Posterior cingulate gyrus (tissue), 11 donors: ENCODE measurements around the gene LDLRAD3.

Experiments
- DNase-seq, 10 donors: peaks; one replicate each; pipeline versions ENCODE4 v3.0.0 to v3.0.0-alpha.2; 2020 to 2021; ENCODE audit warnings: mixed read lengths in 3 of 10
- intact Hi-C: fragments of 100-400 bp; cut with DNase I; formaldehyde crosslinking; loops from one replicate; pipeline ENCODE4 v1.15.1; 2023

The LDLRAD3 gene

GRCh38 chr11:36115378-36115801 is 171.5 kb downstream of the LDLRAD3 start:
- intact Hi-C loops = no loop called here
- peak in 1 of 10 donors; percentile 30 for DNase-seq

GRCh38 chr11:36116161-36116560 is 172.3 kb downstream of the LDLRAD3 start:
- DNase-seq = peak in 1 of 10 donors; percentile 43
- intact Hi-C loops = no loop called here

DNA sequence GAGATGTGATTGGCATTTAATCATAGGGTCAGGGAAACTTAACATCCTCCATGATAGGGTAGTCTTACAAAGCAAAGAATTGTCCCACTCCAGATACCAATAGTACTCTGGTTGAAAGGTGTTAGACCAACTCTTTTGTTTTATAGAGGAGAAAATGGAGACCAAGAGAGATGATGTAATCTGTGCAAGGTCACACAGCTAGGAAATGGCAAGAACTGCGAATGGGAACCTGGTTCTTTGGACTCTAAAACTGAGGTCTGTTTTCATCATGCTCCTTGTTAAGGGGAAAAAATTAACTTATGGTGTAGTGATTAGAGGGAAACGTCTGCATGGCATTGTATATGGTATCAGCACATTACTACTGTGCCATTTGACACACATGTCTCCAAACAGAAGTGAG is 174.2 kb downstream of the LDLRAD3 start:
- intact Hi-C loops = no loop called here
- DNase-seq = no peak

GRCh38 chr11:36119300-36119699 is 175.4 kb downstream of the LDLRAD3 start:
- intact Hi-C loops = no loop called here
- DNase-seq = no peak

DNA sequence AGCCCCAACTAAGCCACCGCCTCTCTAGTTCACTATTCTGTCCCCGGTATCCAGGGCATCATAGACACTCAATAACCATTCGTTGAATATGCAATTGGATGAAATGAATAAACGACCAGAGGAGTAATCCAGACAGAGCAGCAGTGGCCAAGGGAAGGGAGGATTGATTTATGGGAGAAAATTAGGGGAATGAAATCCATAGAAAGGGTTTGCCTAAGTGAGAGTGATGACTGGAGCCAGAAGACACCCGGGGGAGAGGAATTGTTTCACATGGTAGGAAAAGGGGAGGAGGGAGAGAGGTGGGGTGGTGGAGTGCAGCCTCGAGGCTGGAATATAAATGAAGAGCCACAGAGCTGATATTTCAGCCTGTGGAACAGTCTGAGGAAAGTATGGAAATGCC is 177.2 kb downstream of the LDLRAD3 start:
- DNase-seq = no peak
- intact Hi-C loops = no loop called here

- intact Hi-C loops = no loop called here
- no peak for DNase-seq
Measured at GRCh38 chr11:36122671-36123070, 178.8 kb downstream of the LDLRAD3 start.

- DNase-seq = peak in 8 of 10 donors; percentile 25 to 89 (median 64)
- intact Hi-C loops = no loop called here
Measured at GRCh38 chr11:36123336-36124101, 179.7 kb downstream of the LDLRAD3 start.

GRCh38 chr11:36126678-36127077 is 182.8 kb downstream of the LDLRAD3 start:
- intact Hi-C loops = no loop called here
- no peak for DNase-seq

DNA sequence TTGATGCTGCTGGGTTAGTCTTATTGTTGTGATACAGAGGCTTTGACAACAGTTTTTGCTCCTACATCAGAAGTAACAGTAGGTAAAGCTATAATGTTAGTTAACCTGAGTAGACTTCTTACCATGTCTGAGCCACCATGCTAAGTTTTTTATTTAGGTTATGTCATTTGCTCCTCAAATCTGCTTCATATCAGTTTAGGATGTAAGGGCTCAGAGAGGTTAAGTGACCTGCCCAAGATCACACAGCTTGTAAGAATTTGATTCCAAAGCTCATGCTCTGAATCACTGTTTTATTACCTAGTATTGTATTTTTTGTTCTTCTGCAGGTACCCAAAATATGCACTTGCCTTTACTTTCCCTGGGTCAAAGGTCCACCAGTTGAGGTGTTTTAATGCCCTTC is 183.7 kb downstream of the LDLRAD3 start:
- DNase-seq = no peak
- intact Hi-C loops = no loop called here

DNA sequence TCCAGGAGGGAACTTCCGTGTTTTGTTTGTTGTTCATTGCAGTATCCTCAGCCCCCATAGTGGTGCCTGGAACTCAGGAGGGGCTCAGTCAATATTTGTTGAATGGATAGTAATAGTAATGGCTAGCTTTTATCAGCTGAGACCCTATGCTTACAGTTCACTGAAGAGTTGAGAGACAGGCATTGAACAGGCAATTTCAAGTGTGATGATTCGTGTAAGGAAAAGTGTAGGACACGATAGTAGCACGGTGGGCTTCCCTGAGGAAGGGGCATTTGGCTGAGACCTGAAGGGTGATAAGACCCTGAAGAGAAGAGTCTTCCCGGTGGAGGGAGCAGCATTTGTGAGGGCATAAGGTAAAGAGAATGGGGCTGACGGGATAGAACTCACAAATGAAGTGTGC is 186.1 kb downstream of the LDLRAD3 start:
- DNase-seq = no peak
- intact Hi-C loops = loop anchor here (2.0 to 5.0 kb wide), 2 partner anchors 87 to 308 kb away; no protein-coding TSS in a partner anchor

DNA sequence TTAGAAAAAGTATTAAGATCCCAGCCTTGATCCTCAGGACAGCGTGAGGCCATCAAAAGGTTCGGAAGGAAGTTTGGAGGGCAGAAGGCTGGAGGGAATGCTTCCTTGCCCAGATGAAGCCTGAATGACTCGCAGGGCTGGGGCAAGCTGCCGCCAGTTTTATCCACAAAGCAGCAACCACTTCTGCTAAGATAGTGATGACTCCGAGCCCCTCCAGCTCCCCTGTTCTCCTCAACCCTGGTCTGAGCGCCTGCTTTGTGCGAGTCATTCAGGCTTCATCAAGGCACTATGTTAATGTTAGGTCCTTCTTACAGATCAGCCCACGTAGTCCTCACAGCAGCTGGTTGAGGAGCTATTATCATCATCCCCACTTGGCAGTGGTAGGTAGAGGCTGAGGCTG is 186.5 kb downstream of the LDLRAD3 start:
- intact Hi-C loops = loop anchor here (2.0 to 5.0 kb wide), 2 partner anchors 88 to 308 kb away; no protein-coding TSS in a partner anchor
- no peak for DNase-seq

DNA sequence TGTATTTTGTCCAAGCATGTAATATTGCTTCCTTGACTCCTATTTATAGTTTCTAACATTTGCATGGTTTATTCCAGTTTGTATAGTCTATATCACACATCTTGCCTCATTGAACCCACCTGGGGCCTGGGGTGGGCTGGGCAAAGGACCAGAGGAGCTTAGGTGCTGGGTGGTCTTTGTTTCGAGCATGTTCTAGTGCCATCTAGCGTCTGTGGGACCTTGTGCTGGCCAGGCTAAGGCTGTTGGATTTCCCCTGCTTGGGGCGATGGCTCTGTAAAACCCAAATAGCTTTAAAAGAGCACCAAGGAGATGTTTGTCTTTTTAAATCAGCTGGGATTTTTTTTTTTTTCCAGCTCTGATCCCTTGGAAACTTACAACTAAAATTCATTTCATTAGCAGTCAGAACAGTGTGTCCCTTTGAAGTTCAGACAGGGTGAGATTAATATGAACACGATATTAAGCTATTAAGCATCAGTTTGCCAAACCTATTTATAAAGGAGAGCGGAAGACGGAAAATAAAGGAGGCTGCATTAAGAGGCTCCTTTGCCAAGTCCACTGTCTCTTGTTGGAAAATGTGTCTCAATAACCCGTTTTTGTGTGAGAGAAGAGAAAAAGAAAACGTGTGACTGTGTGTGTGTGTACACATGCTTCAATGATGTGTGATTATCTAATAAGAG is 188.0 kb downstream of the LDLRAD3 start:
- intact Hi-C loops = loop anchor here (1.0 to 5.0 kb wide), 3 partner anchors 89 to 516 kb away; no protein-coding TSS in a partner anchor
- DNase-seq = peak in 9 of 10 donors; percentile 46 to 94 (median 66)

DNA sequence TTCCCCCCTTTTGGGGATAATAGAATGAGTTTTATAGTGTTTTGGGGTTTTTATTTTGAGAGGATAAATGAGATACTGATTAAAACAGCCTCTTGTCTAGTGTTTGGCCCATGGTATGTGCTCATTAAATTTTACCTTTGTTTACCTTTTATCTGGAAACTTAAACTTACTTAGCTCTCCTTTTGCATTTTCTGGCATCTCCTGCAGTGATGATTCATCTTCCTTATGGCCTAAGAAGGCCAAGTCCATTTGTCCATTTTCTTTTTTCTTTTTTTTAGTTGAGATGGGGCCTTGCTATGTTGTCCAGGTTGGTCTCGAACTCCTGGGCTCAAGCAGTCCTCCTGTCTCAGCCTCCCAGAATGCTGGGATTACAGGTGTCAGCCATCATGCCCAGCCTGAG is 189.1 kb downstream of the LDLRAD3 start:
- intact Hi-C loops = loop anchor here (5.0 kb wide), 1 partner anchor 311 kb away; no protein-coding TSS in a partner anchor

GRCh38 chr11:36135076-36135475 is 191.2 kb downstream of the LDLRAD3 start:
- no peak for DNase-seq
- intact Hi-C loops = no loop called here

More for the DNA sequence above, 189.1 kb downstream of the LDLRAD3 start:
- DNase-seq = no peak

DNA sequence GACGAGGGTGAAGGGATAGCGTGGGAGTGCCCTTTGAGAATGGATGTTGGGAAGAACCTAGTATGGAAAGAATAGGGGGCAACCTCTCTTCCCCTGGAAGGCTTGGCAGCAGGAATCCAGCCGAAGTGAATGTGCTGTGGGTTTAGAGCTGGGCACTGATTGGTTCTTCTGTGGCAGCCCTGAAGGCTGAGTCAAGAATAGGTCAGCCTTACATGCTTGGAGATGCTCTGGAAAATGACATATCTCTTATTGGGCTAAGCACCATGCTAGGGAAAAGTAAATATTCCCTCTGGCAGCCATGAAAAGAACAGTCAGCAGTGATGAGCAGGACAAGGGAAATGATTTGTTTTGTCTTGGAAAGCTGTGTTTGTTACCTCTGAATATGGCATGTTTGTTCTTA is 195.9 kb downstream of the LDLRAD3 start:
- DNase-seq = no peak
- intact Hi-C loops = no loop called here

GRCh38 chr11:36141196-36141953 is 197.5 kb downstream of the LDLRAD3 start:
- DNase-seq = no peak
- intact Hi-C loops = no loop called here

DNA sequence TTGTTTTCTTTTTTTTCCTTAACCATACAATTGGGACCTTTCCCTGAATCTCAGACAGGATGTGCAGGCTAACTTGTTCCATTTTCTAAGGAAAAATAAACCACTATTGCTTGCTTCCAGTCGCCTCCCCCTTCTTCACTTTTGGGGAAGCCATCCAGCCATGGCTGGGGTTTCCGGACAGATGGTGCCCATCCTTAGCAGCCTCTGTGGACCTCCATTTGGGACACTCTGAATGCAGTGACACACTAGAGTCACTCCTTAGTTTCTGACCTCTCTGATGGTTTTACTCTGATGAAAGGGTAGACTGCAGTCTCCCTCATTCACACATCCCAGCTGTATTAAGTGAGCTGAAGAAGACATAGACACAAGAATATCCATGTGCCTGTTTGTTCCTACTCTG is 198.1 kb downstream of the LDLRAD3 start:
- intact Hi-C loops = no loop called here

DNA sequence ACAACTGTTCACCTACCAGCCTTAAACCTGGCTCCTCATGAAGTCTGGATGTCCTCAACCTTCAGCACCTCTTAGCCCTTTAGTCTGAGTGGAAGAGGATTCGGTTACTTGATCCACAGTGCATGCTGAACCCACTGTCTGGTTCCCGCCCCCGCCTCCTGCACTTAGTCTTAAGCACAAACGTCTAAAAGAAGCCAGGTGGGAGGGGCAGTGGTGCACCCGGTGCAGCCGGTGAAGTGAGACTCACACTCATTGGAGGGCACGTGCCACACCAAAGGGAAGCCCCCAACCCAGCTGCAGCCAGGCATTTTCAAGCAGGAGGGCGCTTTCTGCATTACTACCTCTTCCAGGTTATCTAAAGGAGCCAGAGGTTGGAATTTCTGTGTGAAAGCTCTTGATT is 198.6 kb downstream of the LDLRAD3 start:
- DNase-seq = no peak
- intact Hi-C loops = no loop called here

More for the DNA sequence above, 198.1 kb downstream of the LDLRAD3 start:
- DNase-seq = no peak

- intact Hi-C loops = no loop called here
- DNase-seq = no peak
Measured at GRCh38 chr11:36142879-36143278, 199.0 kb downstream of the LDLRAD3 start.

GRCh38 chr11:36146437-36146836 is 202.6 kb downstream of the LDLRAD3 start:
- intact Hi-C loops = no loop called here
- no peak for DNase-seq

DNA sequence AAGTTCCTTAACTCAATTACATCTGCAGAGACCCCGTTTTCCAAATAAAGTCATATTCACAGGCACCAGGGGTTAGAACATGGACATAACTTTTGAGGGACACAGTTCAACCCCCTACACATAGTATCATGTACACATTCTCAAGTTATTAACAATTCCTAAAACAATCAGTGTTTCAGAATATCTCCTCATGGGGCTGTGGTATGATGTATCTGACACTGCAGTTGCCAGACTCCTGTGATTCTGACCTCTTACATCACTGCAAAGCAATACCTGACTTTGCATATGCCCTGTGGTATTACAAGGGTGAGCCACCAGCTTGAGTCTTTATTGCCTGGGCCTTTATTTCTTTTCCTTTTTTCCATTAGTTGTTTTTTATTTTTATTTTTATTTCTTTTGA is 203.6 kb downstream of the LDLRAD3 start:
- intact Hi-C loops = no loop called here
- no peak for DNase-seq
